HCT116 (cell line): Measurements from ENCODE around the gene MAP3K6. TPM values are rescaled to one million over a fixed set of nuclear protein-coding genes. Genes with fewer than 3 reads are reported as not detected.

Source experiments
- ATAC-seq: fragments of 200-7000 bp; cut with Tn5 transposase; 2 replicates; pipeline ENCODE4 v1.9.1; 2020; ENCODE audit warnings: mild to moderate bottlenecking, moderate library complexity
- BruUV-seq: library from RNA; stranded (reverse); fragments of 400-500 nt; replicated peaks from 2 replicates; lab custom pipeline; 2021; lab: Mats Ljungman, UMichigan
- CTCF ChIA-PET: fragments of 300-600 bp; sonication (Branson Sonifier 250); formaldehyde crosslinking; loops from one replicate; lab custom pipeline; 2021; ENCODE audit warnings: antibody characterized with exemption; lab: Charles Lee
- POLR2A ChIA-PET: fragments of 300-600, 350-600 bp; sonication (Branson Sonifier 250); formaldehyde crosslinking; loops from one replicate; lab custom pipeline; 2021; ENCODE audit warnings: antibody characterized with exemption; lab: Charles Lee
- RAD21 ChIA-PET, 2 experiments: fragments of 300-600 bp; sonication (Branson Sonifier 250); formaldehyde crosslinking; loops; one replicate each; lab custom pipeline; 2023; ENCODE audit warnings: low total read pairs in 2 of 2; ENCODE audit not compliant: uncharacterized antibody in 2 of 2, unreplicated experiment in 2 of 2, low non-redundant PET in 1 of 2; lab: Charles Lee
- DNase-seq: peaks from one replicate; pipeline ENCODE4 v3.0.0-alpha.2; 2010; ENCODE audit warnings: low read depth, low spot score
- H2AFZ ChIP-seq: fragments of 200-600 bp; shearing (Covaris generic), sonication (generic); 2 replicates; pipeline ENCODE4 v1.6.1; 2017; ENCODE audit warnings: low read depth, mixed run types, mixed read lengths, antibody characterized with exemption, low read length; ENCODE audit not compliant: poor library complexity, severe bottlenecking
- H3K27ac ChIP-seq: 2 replicates; pipeline ENCODE4 v1.5.1; 2012; ENCODE audit warnings: low read depth, low read length
- H3K27me3 ChIP-seq: fragments of 200-600 bp; sonication (generic); 2 replicates; pipeline ENCODE4 v1.6.1; 2016; ENCODE audit warnings: mixed run types, low read length, mixed read lengths; ENCODE audit not compliant: insufficient read depth
- H3K36me3 ChIP-seq, 2 experiments: fragments of 200-500 bp in 1 of 2; fragments of 200-600 bp in 1 of 2; sonication (Bioruptor generic) in 1 of 2; sonication (generic) in 1 of 2; 2 replicates each; pipeline versions ENCODE4 v1.5.1 to v1.6.1; 2014 to 2016; ENCODE audit warnings: low read length in 2 of 2, inconsistent platforms in 1 of 2, mixed read lengths in 1 of 2, mixed run types in 1 of 2; ENCODE audit not compliant: insufficient read depth in 2 of 2, control insufficient read depth in 1 of 2
- H3K4me1 ChIP-seq, 2 experiments: fragments of 200-600 bp in 1 of 2; sonication (generic) in 1 of 2; 2 replicates each; pipeline versions ENCODE4 v1.5.1 to v1.6.1; 2012 to 2017; ENCODE audit warnings: low read length in 2 of 2, inconsistent platforms in 1 of 2, mild to moderate bottlenecking in 1 of 2, mixed read lengths in 1 of 2, mixed run types in 1 of 2, moderate library complexity in 1 of 2; ENCODE audit not compliant: insufficient read depth in 2 of 2, control insufficient read depth in 1 of 2
- H3K4me2 ChIP-seq: fragments of 200-600 bp; sonication (generic); 2 replicates; pipeline ENCODE4 v1.6.1; 2017; ENCODE audit warnings: mixed run types, low read length, mixed read lengths
- H3K4me3 ChIP-seq, 2 experiments: fragments of 200-600 bp in 1 of 2; sonication (generic) in 1 of 2; replicated peaks in 1 of 2; 2 replicates each; pipeline ENCODE4 v1.5.1; 2011 to 2016; ENCODE audit warnings: low read length in 2 of 2, control low read depth in 1 of 2, low read depth in 1 of 2, mild to moderate bottlenecking in 1 of 2, mixed read lengths in 1 of 2, mixed run types in 1 of 2
- H3K79me2 ChIP-seq: fragments of 200-600 bp; sonication (generic); 2 replicates; pipeline ENCODE4 v1.6.1; 2017; ENCODE audit warnings: mild to moderate bottlenecking, mixed run types, low read length, moderate library complexity, mixed read lengths; ENCODE audit not compliant: insufficient read depth
- H3K9ac ChIP-seq: fragments of 200-600 bp; sonication (generic); 2 replicates; pipeline ENCODE4 v1.6.1; 2016; ENCODE audit warnings: low read length, mixed read lengths
- H3K9me2 ChIP-seq: fragments of 200-600 bp; sonication (generic), shearing (Covaris generic); 2 replicates; pipeline ENCODE4 v1.6.1; 2017; ENCODE audit warnings: mixed run types, mild to moderate bottlenecking, moderate library complexity; ENCODE audit not compliant: insufficient read depth
- H3K9me3 ChIP-seq, 2 experiments: fragments of 200-500 bp in 1 of 2; fragments of 200-600 bp in 1 of 2; sonication (Bioruptor generic) in 1 of 2; sonication (generic) in 1 of 2; 2 replicates each; pipeline ENCODE4 v1.6.1; 2014 to 2017; ENCODE audit warnings: low read length in 2 of 2, mixed read lengths in 2 of 2, inconsistent platforms in 1 of 2, low read depth in 1 of 2, mild to moderate bottlenecking in 1 of 2, mixed run types in 1 of 2, moderate library complexity in 1 of 2; ENCODE audit not compliant: control insufficient read depth in 1 of 2, insufficient read depth in 1 of 2
- H4K20me1 ChIP-seq: fragments of 200-600 bp; sonication (generic), shearing (Covaris generic); 2 replicates; pipeline ENCODE4 v1.6.1; 2017; ENCODE audit warnings: mixed run types, mild to moderate bottlenecking, moderate library complexity; ENCODE audit not compliant: insufficient read depth
- CBX3 ChIP-seq: IDR thresholded peaks from 2 replicates; pipeline ENCODE4 v1.6.1; 2012; ENCODE audit warnings: low read depth
- ELF1 ChIP-seq: IDR thresholded peaks from 2 replicates; pipeline ENCODE4 v1.6.1; 2012; ENCODE audit warnings: low read depth, borderline replicate concordance
- EZH2 ChIP-seq: fragments of 200-600 bp; sonication (generic); IDR thresholded peaks from 2 replicates; pipeline ENCODE4 v1.6.1; 2017; ENCODE audit warnings: antibody characterized with exemption, mixed run types
- EZH2phosphoT487 ChIP-seq: fragments of 200-600 bp; IDR thresholded peaks from 2 replicates; pipeline ENCODE4 v1.6.1; 2018; ENCODE audit warnings: antibody characterized with exemption, borderline replicate concordance
- FOSL1 ChIP-seq: IDR thresholded peaks from 2 replicates; pipeline ENCODE4 v1.6.1; 2012; ENCODE audit warnings: low read depth
- POLR2A ChIP-seq: IDR thresholded peaks from 2 replicates; pipeline ENCODE4 v1.7.0; 2011; ENCODE audit warnings: borderline replicate concordance; ENCODE audit not compliant: insufficient read depth, insufficient read length; ENCODE audit errors: extremely low read depth
- POLR2AphosphoS5 ChIP-seq: IDR thresholded peaks from 2 replicates; pipeline ENCODE4 v1.6.1; 2011; ENCODE audit warnings: mild to moderate bottlenecking, low read depth, low read length, moderate library complexity
- SIN3A ChIP-seq: IDR thresholded peaks from 2 replicates; pipeline ENCODE4 v1.6.1; 2012; ENCODE audit warnings: low read depth
- SRF ChIP-seq: IDR thresholded peaks from 2 replicates; pipeline ENCODE4 v1.6.1; 2012; ENCODE audit warnings: low read depth
- TCF7L2 ChIP-seq: IDR thresholded peaks from 2 replicates; pipeline ENCODE4 v1.7.0; 2011; ENCODE audit warnings: borderline replicate concordance, inconsistent platforms; ENCODE audit not compliant: insufficient read depth, insufficient read length; ENCODE audit errors: extremely low read depth
- YY1 ChIP-seq: IDR thresholded peaks from 2 replicates; pipeline ENCODE4 v1.6.1; 2011; ENCODE audit warnings: low read length, low read depth, moderate library complexity, mild to moderate bottlenecking; ENCODE audit not compliant: insufficient replicate concordance; ENCODE audit errors: extremely low read depth
- ZNF274 ChIP-seq: fragments of 200-500 bp; sonication (Bioruptor generic); IDR thresholded peaks from 2 replicates; pipeline ENCODE4 v1.6.1; 2014; ENCODE audit warnings: mild to moderate bottlenecking, low read depth, low read length, inconsistent platforms
- intact Hi-C: fragments of 100-400 bp; cut with micrococcal nuclease; formaldehyde crosslinking; loops from 2 replicates; pipeline ENCODE4 v1.10.0; 2022
- total RNA-seq: library from RNA; stranded (reverse); gene quantifications from one replicate; pipeline ENCODE4 v1.2.1, GENCODE V29; 2021; ENCODE audit not compliant: unreplicated experiment
- TF ChIP-seq, protein P1 (sequence below): IDR thresholded peaks from 2 replicates; pipeline ENCODE4 v1.6.1; 2012; ENCODE audit warnings: low read depth
- TF ChIP-seq, protein P2 (sequence below), 3 experiments: fragments of 200-600 bp in 1 of 3; sonication (generic) in 1 of 3; IDR thresholded peaks in 2 of 3; conservative IDR thresholded peaks in 1 of 3; 2 replicates each; pipeline ENCODE4 v1.5.1; 2012 to 2017; ENCODE audit warnings: low read depth in 2 of 3, low read length in 2 of 3, antibody characterized with exemption in 1 of 3, borderline replicate concordance in 1 of 3, control low read depth in 1 of 3, mild to moderate bottlenecking in 1 of 3, mixed read lengths in 1 of 3, mixed run types in 1 of 3, moderate library complexity in 1 of 3; ENCODE audit not compliant: insufficient read depth in 1 of 3

MAP3K6 gene
- total RNA-seq, 1 experiment from 2014 or later: 30.2 TPM

DNA sequence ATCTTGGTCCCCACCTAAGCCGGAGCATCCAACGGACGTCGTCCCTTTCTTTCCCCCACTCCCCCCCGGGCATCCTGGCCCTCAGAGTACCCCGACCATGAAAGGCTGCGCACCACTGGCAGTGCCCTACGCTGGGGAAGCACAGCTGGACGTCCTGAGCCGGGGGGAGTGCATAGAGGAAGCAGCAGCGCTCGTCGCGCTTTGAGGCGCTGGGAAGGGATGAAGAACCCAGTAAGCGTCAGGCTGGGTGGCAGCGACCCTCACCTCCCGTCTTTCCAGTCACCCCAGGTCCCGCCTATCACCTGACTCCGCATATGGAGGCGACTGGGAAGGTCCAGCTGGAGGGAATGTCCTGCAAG, 5.7 kb downstream of the MAP3K6 start:
- H3K79me2 ChIP-seq: peaks cover 3% of the 10 kb centered on the region; the same call in 1 of the 2 replicates
- peaks cover 12 to 26% of the 10 kb centered on the region in 2 experiments; a peak in 3 of 4 replicates for H3K4me1 ChIP-seq
- TF ChIP-seq, protein P1, sequence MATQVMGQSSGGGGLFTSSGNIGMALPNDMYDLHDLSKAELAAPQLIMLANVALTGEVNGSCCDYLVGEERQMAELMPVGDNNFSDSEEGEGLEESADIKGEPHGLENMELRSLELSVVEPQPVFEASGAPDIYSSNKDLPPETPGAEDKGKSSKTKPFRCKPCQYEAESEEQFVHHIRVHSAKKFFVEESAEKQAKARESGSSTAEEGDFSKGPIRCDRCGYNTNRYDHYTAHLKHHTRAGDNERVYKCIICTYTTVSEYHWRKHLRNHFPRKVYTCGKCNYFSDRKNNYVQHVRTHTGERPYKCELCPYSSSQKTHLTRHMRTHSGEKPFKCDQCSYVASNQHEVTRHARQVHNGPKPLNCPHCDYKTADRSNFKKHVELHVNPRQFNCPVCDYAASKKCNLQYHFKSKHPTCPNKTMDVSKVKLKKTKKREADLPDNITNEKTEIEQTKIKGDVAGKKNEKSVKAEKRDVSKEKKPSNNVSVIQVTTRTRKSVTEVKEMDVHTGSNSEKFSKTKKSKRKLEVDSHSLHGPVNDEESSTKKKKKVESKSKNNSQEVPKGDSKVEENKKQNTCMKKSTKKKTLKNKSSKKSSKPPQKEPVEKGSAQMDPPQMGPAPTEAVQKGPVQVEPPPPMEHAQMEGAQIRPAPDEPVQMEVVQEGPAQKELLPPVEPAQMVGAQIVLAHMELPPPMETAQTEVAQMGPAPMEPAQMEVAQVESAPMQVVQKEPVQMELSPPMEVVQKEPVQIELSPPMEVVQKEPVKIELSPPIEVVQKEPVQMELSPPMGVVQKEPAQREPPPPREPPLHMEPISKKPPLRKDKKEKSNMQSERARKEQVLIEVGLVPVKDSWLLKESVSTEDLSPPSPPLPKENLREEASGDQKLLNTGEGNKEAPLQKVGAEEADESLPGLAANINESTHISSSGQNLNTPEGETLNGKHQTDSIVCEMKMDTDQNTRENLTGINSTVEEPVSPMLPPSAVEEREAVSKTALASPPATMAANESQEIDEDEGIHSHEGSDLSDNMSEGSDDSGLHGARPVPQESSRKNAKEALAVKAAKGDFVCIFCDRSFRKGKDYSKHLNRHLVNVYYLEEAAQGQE: no peak
- TF ChIP-seq, protein P2, sequence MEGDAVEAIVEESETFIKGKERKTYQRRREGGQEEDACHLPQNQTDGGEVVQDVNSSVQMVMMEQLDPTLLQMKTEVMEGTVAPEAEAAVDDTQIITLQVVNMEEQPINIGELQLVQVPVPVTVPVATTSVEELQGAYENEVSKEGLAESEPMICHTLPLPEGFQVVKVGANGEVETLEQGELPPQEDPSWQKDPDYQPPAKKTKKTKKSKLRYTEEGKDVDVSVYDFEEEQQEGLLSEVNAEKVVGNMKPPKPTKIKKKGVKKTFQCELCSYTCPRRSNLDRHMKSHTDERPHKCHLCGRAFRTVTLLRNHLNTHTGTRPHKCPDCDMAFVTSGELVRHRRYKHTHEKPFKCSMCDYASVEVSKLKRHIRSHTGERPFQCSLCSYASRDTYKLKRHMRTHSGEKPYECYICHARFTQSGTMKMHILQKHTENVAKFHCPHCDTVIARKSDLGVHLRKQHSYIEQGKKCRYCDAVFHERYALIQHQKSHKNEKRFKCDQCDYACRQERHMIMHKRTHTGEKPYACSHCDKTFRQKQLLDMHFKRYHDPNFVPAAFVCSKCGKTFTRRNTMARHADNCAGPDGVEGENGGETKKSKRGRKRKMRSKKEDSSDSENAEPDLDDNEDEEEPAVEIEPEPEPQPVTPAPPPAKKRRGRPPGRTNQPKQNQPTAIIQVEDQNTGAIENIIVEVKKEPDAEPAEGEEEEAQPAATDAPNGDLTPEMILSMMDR (IDR thresholded peaks at IDR 0.05 in 2 of 3, conservative IDR thresholded peaks at IDR 0.05 in 1 of 3; ENCODE audit: borderline replicate concordance in 1 of 3, insufficient read depth in 1 of 3, low read depth in 2 of 3, low read length in 2 of 3): no peak
- no peak for TF ChIP-seq TCF7L2
- TF ChIP-seq POLR2A: no peak
- no peak for TF ChIP-seq EZH2
- TF ChIP-seq EZH2phosphoT487: no peak
- TF ChIP-seq POLR2AphosphoS5: no peak
- TF ChIP-seq FOSL1: no peak
- TF ChIP-seq ELF1: no peak
- no peak for TF ChIP-seq SIN3A
- no peak for TF ChIP-seq SRF
- TF ChIP-seq CBX3: no peak
- no peak for TF ChIP-seq ZNF274
- no peak for TF ChIP-seq YY1
- TF ChIP-seq, all 23 proteins: peak for 0
- H4K20me1 ChIP-seq: no peaks in the 10 kb centered on the region
- BruUV-seq: no TSS peak
- H2AFZ ChIP-seq: no peak overlapping the region
- H3K36me3 ChIP-seq: peaks cover 0 to 4% of the 10 kb centered on the region in 2 experiments; a peak in 1 of 4 replicates
- ATAC-seq (no peak), DNase-seq (no peak)
- no peak overlapping the region for H3K9ac ChIP-seq
- no peaks in the 10 kb centered on the region for H3K9me2 ChIP-seq
- H3K4me2 ChIP-seq: no peak overlapping the region
- no peaks in the 10 kb centered on the region for H3K9me3 ChIP-seq
- no peaks in the 10 kb centered on the region for H3K27me3 ChIP-seq
- ChIA-PET POLR2A (no interaction called here), RAD21 (no interaction called here), CTCF (interaction anchor here (0.6 kb wide), 1 partner anchor 59 kb away, joined by 3 read pairs; no protein-coding TSS in a partner anchor)
- H3K27ac ChIP-seq: no peak overlapping the region
- no peak overlapping the region for H3K4me3 ChIP-seq
- intact Hi-C loops: no loop called here
